Measurements from ENCODE around the gene SLC22A3. TPM values are rescaled to one million over a fixed set of nuclear protein-coding genes. Genes with fewer than 3 reads are reported as not detected.
A peak's percentile ranks its signal among the peaks of the same experiment; 100 is the strongest.
"Not testable (repeated sequence)": the region's sequence is repeated elsewhere in the genome, so short reads cannot be mapped to it uniquely, and the experiment has no call there.

The SLC22A3 gene
- total and polyA plus RNA-seq, 2 of the 13 experiments (the other 11 are each of a cell fraction or from before 2014, with no cell fraction given): 12.0 to 31.5 TPM

DNA sequence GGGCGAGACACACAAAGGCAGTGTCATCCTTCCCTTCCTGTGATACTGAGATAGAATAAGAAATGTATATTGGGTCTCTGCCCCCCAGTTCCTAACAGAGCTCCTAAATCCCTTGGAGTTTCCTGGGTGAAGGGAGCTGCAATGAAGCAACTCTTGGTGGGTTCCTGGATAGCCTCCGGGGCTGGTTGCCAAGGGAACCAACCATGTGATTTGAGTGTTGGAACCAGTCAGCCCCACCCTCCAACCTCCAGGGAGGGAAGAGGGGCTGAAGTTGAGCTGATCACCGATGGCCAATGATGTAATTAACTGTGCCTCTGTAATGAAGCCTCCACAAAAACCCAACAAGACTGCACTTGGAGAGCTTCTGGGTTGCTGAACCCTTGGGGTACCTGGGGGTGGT lies 116.6 kb downstream of the SLC22A3 start (continued):
- no peak for TF ChIP-seq TCF7 (IDR thresholded peaks at IDR 0.05; ENCODE audit: low read depth)
- TF ChIP-seq KDM6A (CRISPR knock-in tag; IDR thresholded peaks at IDR 0.05; ENCODE audit: low read depth): no peak
- TF ChIP-seq ZFP1 (CRISPR knock-in tag; IDR thresholded peaks at IDR 0.05): no peak
- no peak for TF ChIP-seq ZNF709 (CRISPR knock-in tag; IDR thresholded peaks at IDR 0.05)
- TF ChIP-seq ZNF180 (CRISPR knock-in tag; IDR thresholded peaks at IDR 0.05; ENCODE audit: borderline replicate concordance, low read depth): no peak
- TF ChIP-seq, protein P1, sequence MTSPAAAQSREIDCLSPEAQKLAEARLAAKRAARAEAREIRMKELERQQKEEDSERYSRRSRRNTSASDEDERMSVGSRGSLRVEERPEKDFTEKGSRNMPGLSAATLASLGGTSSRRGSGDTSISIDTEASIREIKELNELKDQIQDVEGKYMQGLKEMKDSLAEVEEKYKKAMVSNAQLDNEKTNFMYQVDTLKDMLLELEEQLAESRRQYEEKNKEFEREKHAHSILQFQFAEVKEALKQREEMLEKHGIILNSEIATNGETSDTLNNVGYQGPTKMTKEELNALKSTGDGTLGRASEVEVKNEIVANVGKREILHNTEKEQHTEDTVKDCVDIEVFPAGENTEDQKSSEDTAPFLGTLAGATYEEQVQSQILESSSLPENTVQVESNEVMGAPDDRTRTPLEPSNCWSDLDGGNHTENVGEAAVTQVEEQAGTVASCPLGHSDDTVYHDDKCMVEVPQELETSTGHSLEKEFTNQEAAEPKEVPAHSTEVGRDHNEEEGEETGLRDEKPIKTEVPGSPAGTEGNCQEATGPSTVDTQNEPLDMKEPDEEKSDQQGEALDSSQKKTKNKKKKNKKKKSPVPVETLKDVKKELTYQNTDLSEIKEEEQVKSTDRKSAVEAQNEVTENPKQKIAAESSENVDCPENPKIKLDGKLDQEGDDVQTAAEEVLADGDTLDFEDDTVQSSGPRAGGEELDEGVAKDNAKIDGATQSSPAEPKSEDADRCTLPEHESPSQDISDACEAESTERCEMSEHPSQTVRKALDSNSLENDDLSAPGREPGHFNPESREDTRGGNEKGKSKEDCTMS (CRISPR knock-in tag; conservative IDR thresholded peaks at IDR 0.05): no peak
- no peak for TF ChIP-seq POGZ (CRISPR knock-in tag; IDR thresholded peaks at IDR 0.05)
- TF ChIP-seq PATZ1 (CRISPR knock-in tag; IDR thresholded peaks at IDR 0.05): no peak
- no peak for TF ChIP-seq HOXA5 (CRISPR knock-in tag; IDR thresholded peaks at IDR 0.05)

DNA sequence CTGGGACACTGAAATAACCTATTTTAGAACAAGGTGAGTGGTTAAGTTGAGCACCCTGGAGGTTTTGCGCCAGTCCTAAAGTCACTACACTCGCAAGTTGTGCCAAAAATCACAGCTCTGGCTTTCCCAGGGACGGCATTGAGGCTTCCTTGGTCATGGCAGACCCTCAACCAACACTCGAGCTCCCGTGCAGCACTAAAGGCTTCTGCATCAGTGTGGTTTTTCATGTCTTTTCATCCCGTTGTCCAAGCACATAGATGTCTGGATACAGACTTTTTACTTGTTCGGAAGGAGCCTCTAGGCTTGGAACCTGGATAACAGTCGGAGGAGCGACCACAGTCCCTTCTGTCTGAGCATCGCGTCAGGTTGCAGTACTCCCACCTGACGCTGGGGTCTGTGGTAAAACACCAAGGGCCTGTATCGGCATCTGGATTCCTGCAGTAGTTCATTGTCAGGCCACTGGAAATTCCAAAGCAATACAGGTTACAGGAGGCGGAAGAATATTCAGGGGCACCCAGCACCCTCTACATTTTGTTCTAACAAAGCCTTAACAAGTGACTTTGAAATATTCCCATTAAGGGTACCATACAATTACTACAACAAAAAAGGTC lies 119.2 kb downstream of the SLC22A3 start:
- H3K4me3 ChIP-seq (replicated peaks in 1 of 3; ENCODE audit: insufficient read depth in 1 of 3, low read depth in 2 of 3, low read length in 3 of 3); H4K20me1 ChIP-seq (ENCODE audit: insufficient read depth, low read length); intact Hi-C loops (cut with micrococcal nuclease; ENCODE audit: unreplicated experiment); POLR2A ChIA-PET; H3K9me3 ChIP-seq (ENCODE audit: low read length); H3K36me3 ChIP-seq (replicated peaks in 1 of 2; ENCODE audit: control insufficient read depth in 1 of 2, insufficient read depth in 2 of 2, low read length in 2 of 2); in situ Hi-C loops (cut with HindIII; ENCODE audit: extremely low pct_ligation_motif_present, low pct_unique_long_range_greater_than_20kb); DNase-seq (ENCODE audit: low spot score); H3K27ac ChIP-seq (ENCODE audit: extremely low read length, insufficient read depth, low read length); H2AFZ ChIP-seq (ENCODE audit: low read length); H3K79me2 ChIP-seq (ENCODE audit: insufficient read depth, low read length); H3K4me2 ChIP-seq (ENCODE audit: low read depth, low read length); H3K27me3 ChIP-seq (ENCODE audit: control insufficient read depth in 1 of 2, insufficient read depth in 2 of 2, low read length in 2 of 2); BruUV-seq (replicated peaks); CTCF ChIA-PET (ENCODE audit: low intra/inter-chr PET ratio, low total read pairs); H3K9ac ChIP-seq (ENCODE audit: insufficient read depth, low read depth, low read length); H3K4me1 ChIP-seq (ENCODE audit: insufficient read depth, low read length): not testable (repeated sequence)
- peak; percentile 37 for FAIRE-seq
- 71% methylated on average over 14 of the region's 14 CpGs for WGBS (ENCODE audit: low lambda C conversion rate)
- peak; percentile 97 for ATAC-seq

All from HepG2 (cell line).